B cell (primary cell): ENCODE data around the gene PRKCQ. TPM values are rescaled to one million over a fixed set of nuclear protein-coding genes. Genes with fewer than 3 reads are reported as not detected.

Experiments used
- ATAC-seq: fragments of 200-7000 bp; cut with Tn5 transposase; one replicate; pipeline ENCODE4 v1.10.0; 2021; ENCODE audit warnings: low read depth, mild to moderate bottlenecking, moderate number of reproducible peaks, moderate library complexity
- CTCF ChIA-PET: fragments of 350-600 bp; sonication (Branson Sonifier 250); formaldehyde crosslinking; loops from one replicate; lab custom pipeline; 2021; ENCODE audit warnings: antibody characterized with exemption, inconsistent platforms; lab: Charles Lee
- POLR2A ChIA-PET: fragments of 350-600 bp; sonication (Branson Sonifier 250); formaldehyde crosslinking; loops from one replicate; lab custom pipeline; 2021; ENCODE audit warnings: antibody characterized with exemption; lab: Charles Lee
- DNase-seq: peaks from one replicate; pipeline ENCODE4 v3.0.0; 2013
- H2AFZ ChIP-seq: 2 replicates; pipeline ENCODE4 v1.6.1; 2012; ENCODE audit warnings: mild to moderate bottlenecking, low read depth, low read length; ENCODE audit not compliant: insufficient read depth, poor library complexity, severe bottlenecking
- H3K27ac ChIP-seq, 2 donors: 1 replicate in 1 of 2; 2 replicates in 1 of 2; pipeline ENCODE4 v1.5.1; 2012 to 2013; ENCODE audit warnings: low read length in 2 of 2, mild to moderate bottlenecking in 2 of 2, moderate library complexity in 1 of 2
- H3K27me3 ChIP-seq, 4 experiments: fragments of 200-600 bp in 1 of 4; sonication (generic) in 1 of 4; replicated peaks in 1 of 4; 1 replicate in 2 of 4; 2 replicates in 2 of 4; pipeline versions ENCODE4 v1.6.1 to v1.7.0; 2013 to 2016; ENCODE audit warnings: low read length in 3 of 4, mild to moderate bottlenecking in 2 of 4, mixed read lengths in 1 of 4, moderate library complexity in 1 of 4; ENCODE audit not compliant: insufficient read depth in 4 of 4, control insufficient read depth in 3 of 4; ENCODE audit errors: control extremely low read depth in 1 of 4
- H3K36me3 ChIP-seq, 2 experiments: replicated peaks in 1 of 2; 1 replicate in 1 of 2; 2 replicates in 1 of 2; pipeline versions ENCODE4 v1.6.1 to v1.7.1; 2013; ENCODE audit warnings: low read length in 1 of 2; ENCODE audit not compliant: insufficient read depth in 2 of 2, control insufficient read depth in 1 of 2; ENCODE audit errors: control extremely low read depth in 1 of 2, extremely low read depth in 1 of 2
- H3K4me1 ChIP-seq, 2 donors: fragments of 200-600 bp in 1 of 2; sonication (generic) in 1 of 2; 1 replicate in 1 of 2; 2 replicates in 1 of 2; pipeline versions ENCODE4 v1.5.1 to v1.6.1; 2013 to 2017; ENCODE audit warnings: low read length in 2 of 2; ENCODE audit not compliant: control insufficient read depth in 2 of 2, insufficient read depth in 2 of 2
- H3K4me2 ChIP-seq: replicated peaks from 2 replicates; pipeline ENCODE3; 2012; ENCODE audit warnings: mild to moderate bottlenecking, low read depth, low read length; ENCODE audit not compliant: poor library complexity, severe bottlenecking
- H3K4me3 ChIP-seq, 5 experiments: fragments of 200-600 bp in 1 of 5; sonication (generic) in 1 of 5; 1 replicate in 3 of 5; 2 replicates in 2 of 5; pipeline versions ENCODE4 v1.5.1 to v1.7.0; 2011 to 2016; ENCODE audit warnings: low read length in 4 of 5, mild to moderate bottlenecking in 4 of 5, low read depth in 2 of 5, control low read depth in 1 of 5, moderate library complexity in 1 of 5; ENCODE audit not compliant: insufficient read depth in 1 of 5; ENCODE audit errors: control extremely low read depth in 1 of 5, extremely low read depth in 1 of 5
- H3K79me2 ChIP-seq: fragments of 200-600 bp; sonication (generic); one replicate; pipeline ENCODE4 v1.6.0; 2016; ENCODE audit warnings: low read length; ENCODE audit not compliant: control insufficient read depth, insufficient read depth
- H3K9ac ChIP-seq: fragments of 200-600 bp; sonication (generic); 2 replicates; pipeline ENCODE4 v1.6.1; 2017; ENCODE audit warnings: mild to moderate bottlenecking, low read length, moderate library complexity
- H3K9me3 ChIP-seq, 3 donors: one replicate each; pipeline versions ENCODE4 v1.6.1 to v1.7.1; 2013; ENCODE audit warnings: low read length in 2 of 3; ENCODE audit not compliant: control insufficient read depth in 2 of 3, insufficient read depth in 1 of 3; ENCODE audit errors: control extremely low read depth in 1 of 3
- H4K20me1 ChIP-seq: 2 replicates; pipeline ENCODE4 v1.6.0; 2012; ENCODE audit warnings: mild to moderate bottlenecking, low read length; ENCODE audit not compliant: insufficient read depth, control insufficient read depth, poor library complexity, severe bottlenecking
- H3K27ac Mint-ChIP-seq: one replicate; pipeline ENCODE4 v1.8.0; 2021; ENCODE audit warnings: mixed read lengths
- H3K27me3 Mint-ChIP-seq: one replicate; pipeline ENCODE4 v1.8.0; 2021; ENCODE audit warnings: mixed read lengths
- H3K4me1 Mint-ChIP-seq: one replicate; pipeline ENCODE4 v1.8.0; 2021; ENCODE audit warnings: mixed read lengths
- H3K4me3 Mint-ChIP-seq: one replicate; pipeline ENCODE4 v1.8.0; 2021; ENCODE audit warnings: mixed read lengths
- H3K9me3 Mint-ChIP-seq: one replicate; pipeline ENCODE4 v1.8.0; 2022; ENCODE audit warnings: mixed read lengths; ENCODE audit not compliant: insufficient read depth
- EZH2 ChIP-seq: IDR thresholded peaks from 2 replicates; pipeline ENCODE4 v1.6.1; 2012; ENCODE audit warnings: borderline replicate concordance, low read depth, mild to moderate bottlenecking, moderate library complexity, low read length; ENCODE audit not compliant: insufficient read depth, poor library complexity, severe bottlenecking
- WGBS: methylation state at CpG from one replicate; pipeline ENCODE4 v1.1.5; 2013; ENCODE audit warnings: missing lambda C conversion rate; ENCODE audit not compliant: insufficient coverage; 5-methylcytosine and 5-hydroxymethylcytosine counted together
- intact Hi-C: fragments of 100-400 bp; cut with micrococcal nuclease; formaldehyde crosslinking; loops from one replicate; pipeline ENCODE4 v1.10.0; 2022
- polyA plus RNA-seq: library from polyadenylated mRNA; depleted of rRNA; stranded (reverse); fragments of >200 nt; gene quantifications from 2 replicates; pipeline ENCODE4 v1.2.3, GENCODE V29; 2012
- total RNA-seq, 2 donors: library from RNA; stranded (reverse); fragments of 120-200 nt in 1 of 2; gene quantifications; 1 replicate in 1 of 2; 2 replicates in 1 of 2; pipeline versions ENCODE4 v1.2.3 to v1.2.4, GENCODE V29; 2013 to 2022
- TF ChIP-seq, protein P1 (sequence below): fragments of 200-600 bp; IDR thresholded peaks from one replicate; pipeline ENCODE4 v1.8.0; 2022; ENCODE audit warnings: antibody characterized with exemption, mild to moderate bottlenecking

PRKCQ gene
- total and polyA plus RNA-seq, 2 donors (not counting 1 experiment from before 2014, with no cell fraction given): 0.15 to 0.16 TPM

DNA sequence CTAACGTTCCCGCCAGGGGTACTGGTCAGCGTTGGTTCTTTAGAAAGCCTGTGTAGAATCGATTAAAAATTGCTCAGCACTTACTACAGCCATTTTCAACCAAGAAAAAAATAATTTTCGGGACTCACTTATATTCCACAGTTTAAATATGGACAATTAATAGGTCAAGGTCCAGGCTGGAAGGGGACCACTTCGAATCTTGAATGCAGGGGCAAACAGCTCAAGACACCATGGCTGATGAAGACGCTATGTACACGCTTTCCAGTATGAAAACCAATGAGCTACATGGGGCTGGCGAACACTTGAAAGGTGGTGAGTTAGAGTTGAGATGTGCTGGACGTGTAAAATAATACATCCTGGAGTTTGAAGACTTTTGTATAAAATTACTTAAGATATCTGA, 87.2 kb downstream of the PRKCQ start:
- H3K4me3 Mint-ChIP-seq: no peak overlapping the region

DNA sequence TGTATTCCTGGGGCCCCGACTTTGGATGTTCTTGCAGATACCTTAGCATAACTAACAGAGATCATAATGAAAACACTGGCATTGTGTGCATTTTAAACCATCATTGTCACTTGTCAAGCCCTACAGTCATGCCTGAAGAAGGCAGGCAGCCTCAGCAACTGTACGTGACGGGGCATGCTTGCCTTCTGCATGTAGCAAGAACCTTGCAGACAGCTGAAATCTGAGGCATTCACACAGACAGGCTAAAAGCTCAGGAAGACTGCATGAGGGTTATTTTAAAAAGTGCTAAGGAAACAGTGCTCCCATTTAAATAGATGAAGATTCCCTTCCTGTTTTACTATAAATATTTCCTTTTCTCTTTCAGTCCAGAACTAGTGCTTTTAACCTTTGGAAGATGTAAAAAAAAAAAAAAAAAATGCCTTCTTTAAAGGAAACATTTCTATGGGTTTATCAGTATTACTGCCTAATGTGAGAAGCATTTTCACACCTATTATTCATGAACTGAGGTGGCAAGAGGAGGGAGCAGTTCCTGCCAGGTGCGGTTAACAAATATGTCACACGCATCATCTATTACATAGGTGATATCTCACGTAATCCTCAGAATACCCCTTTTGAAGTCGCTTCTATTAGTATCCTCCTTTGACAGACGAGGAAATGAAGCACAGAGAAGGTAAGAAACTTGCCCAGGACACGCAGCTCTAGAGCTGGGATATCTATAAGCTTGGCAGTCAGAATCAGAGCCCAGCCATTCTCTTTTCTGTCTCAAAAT, 88.1 kb downstream of the PRKCQ start:
- no peaks in the 10 kb centered on the region for H3K4me1 Mint-ChIP-seq
- ChIA-PET CTCF (no interaction called here), POLR2A (no interaction called here)
- H3K36me3 ChIP-seq: no peaks in the 10 kb centered on the region
- TF ChIP-seq, protein P1, sequence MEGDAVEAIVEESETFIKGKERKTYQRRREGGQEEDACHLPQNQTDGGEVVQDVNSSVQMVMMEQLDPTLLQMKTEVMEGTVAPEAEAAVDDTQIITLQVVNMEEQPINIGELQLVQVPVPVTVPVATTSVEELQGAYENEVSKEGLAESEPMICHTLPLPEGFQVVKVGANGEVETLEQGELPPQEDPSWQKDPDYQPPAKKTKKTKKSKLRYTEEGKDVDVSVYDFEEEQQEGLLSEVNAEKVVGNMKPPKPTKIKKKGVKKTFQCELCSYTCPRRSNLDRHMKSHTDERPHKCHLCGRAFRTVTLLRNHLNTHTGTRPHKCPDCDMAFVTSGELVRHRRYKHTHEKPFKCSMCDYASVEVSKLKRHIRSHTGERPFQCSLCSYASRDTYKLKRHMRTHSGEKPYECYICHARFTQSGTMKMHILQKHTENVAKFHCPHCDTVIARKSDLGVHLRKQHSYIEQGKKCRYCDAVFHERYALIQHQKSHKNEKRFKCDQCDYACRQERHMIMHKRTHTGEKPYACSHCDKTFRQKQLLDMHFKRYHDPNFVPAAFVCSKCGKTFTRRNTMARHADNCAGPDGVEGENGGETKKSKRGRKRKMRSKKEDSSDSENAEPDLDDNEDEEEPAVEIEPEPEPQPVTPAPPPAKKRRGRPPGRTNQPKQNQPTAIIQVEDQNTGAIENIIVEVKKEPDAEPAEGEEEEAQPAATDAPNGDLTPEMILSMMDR: no peak
- no peak for TF ChIP-seq EZH2
- no peak for DNase-seq
- H2AFZ ChIP-seq: no peak overlapping the region
- peaks cover 8 to 9% of the 10 kb centered on the region in 2 donors for H3K4me1 ChIP-seq
- WGBS: 80% methylated on average over 7 of the region's 9 CpGs
- no peak overlapping the region for H3K27ac Mint-ChIP-seq
- H4K20me1 ChIP-seq: no peaks in the 10 kb centered on the region
- H3K9ac ChIP-seq: no peak overlapping the region
- H3K27me3 Mint-ChIP-seq: peaks cover 28% of the 10 kb centered on the region
- no peaks in the 10 kb centered on the region for H3K79me2 ChIP-seq
- H3K27me3 ChIP-seq: peaks cover 0 to 3% (median 0%) of the 10 kb centered on the region in 4 experiments
- H3K4me3 ChIP-seq: no peak overlapping the region
- no peak overlapping the region for H3K4me3 Mint-ChIP-seq
- no peak overlapping the region for H3K4me2 ChIP-seq
- no peak overlapping the region for H3K27ac ChIP-seq
- intact Hi-C loops: no loop called here
- no peak for ATAC-seq
- H3K9me3 ChIP-seq: no peaks in the 10 kb centered on the region
- H3K9me3 Mint-ChIP-seq: no peaks in the 10 kb centered on the region

More for the DNA sequence above, 87.2 kb downstream of the PRKCQ start:
- Histone ChIP-seq H3K36me3 (no peaks in the 10 kb centered on the region), H3K4me1 (peaks cover 8 to 9% of the 10 kb centered on the region in 2 donors), H3K4me3 (no peak overlapping the region), H3K9ac (no peak overlapping the region), H2AFZ (no peak overlapping the region), H4K20me1 (no peaks in the 10 kb centered on the region), H3K9me3 (no peaks in the 10 kb centered on the region), H3K79me2 (no peaks in the 10 kb centered on the region), H3K27ac (no peak overlapping the region), H3K4me2 (no peak overlapping the region), H3K27me3 (peaks cover 0 to 3% (median 0%) of the 10 kb centered on the region in 4 experiments)
- TF ChIP-seq, protein P1: no peak
- intact Hi-C loops: no loop called here
- no peak for DNase-seq
- H3K27ac Mint-ChIP-seq: no peak overlapping the region
- 96% methylated on average over 5 of the region's 10 CpGs for whole genome bisulfite sequencing
- CTCF ChIA-PET: no interaction called here
- ATAC-seq: no peak
- no peaks in the 10 kb centered on the region for H3K9me3 Mint-ChIP-seq
- peaks cover 24% of the 10 kb centered on the region for H3K27me3 Mint-ChIP-seq
- no peaks in the 10 kb centered on the region for H3K4me1 Mint-ChIP-seq
- POLR2A ChIA-PET: no interaction called here
